K562 (cell line): ENCODE measurements around the gene KNSTRN. TPM values are rescaled to one million over a fixed set of nuclear protein-coding genes. Genes with fewer than 3 reads are reported as not detected.

Source experiments
- BDP1 ChIP-seq: IDR thresholded peaks from 3 replicates; pipeline ENCODE4 v1.6.1; 2011; ENCODE audit not compliant: insufficient read length, insufficient read depth
- BRD9 ChIP-seq: fragments of 450-650 bp; IDR thresholded peaks from 2 replicates; pipeline ENCODE4 v1.6.1; 2018; ENCODE audit warnings: low read depth; ENCODE audit not compliant: partially characterized antibody
- ELF1 ChIP-seq: fragments of 200-800 bp; sonication (Bioruptor generic); IDR thresholded peaks from 2 replicates; pipeline ENCODE4 v1.6.1; 2016; ENCODE audit warnings: missing genetic modification characterization, missing compliant biosample characterization
- ESRRB ChIP-seq: fragments of 250-450 bp; sonication (Bioruptor Pico); IDR thresholded peaks from 2 replicates; pipeline ENCODE4 v1.5.0; 2020; ENCODE audit warnings: mild to moderate bottlenecking, moderate library complexity, borderline replicate concordance
- GTF3C2 ChIP-seq: IDR thresholded peaks from 3 replicates; pipeline ENCODE4 v1.6.1; 2011; ENCODE audit warnings: borderline replicate concordance, mild to moderate bottlenecking, moderate library complexity; ENCODE audit not compliant: insufficient read length; ENCODE audit errors: extremely low read depth
- HMBOX1 ChIP-seq: sonication (generic); IDR thresholded peaks from 2 replicates; pipeline ENCODE4 v1.6.1; 2016
- MLX ChIP-seq, 2 experiments: fragments of 450-650 bp in 1 of 2; sonication (generic) in 1 of 2; formaldehyde crosslinking; conservative IDR thresholded peaks; 2 replicates each; pipeline versions ENCODE4 v1.4.0 to v1.8.1; 2020 to 2022; ENCODE audit warnings: mild to moderate bottlenecking in 1 of 2, missing genetic modification reagents in 1 of 2
- MTA1 ChIP-seq: fragments of 450-650 bp; IDR thresholded peaks from 2 replicates; pipeline ENCODE4 v1.6.1; 2017; ENCODE audit warnings: borderline replicate concordance
- NFIX ChIP-seq: fragments of 250-450 bp; sonication (Bioruptor Pico); IDR thresholded peaks from 2 replicates; pipeline ENCODE4 v1.4.0; 2020; ENCODE audit warnings: low read depth, mild to moderate bottlenecking, moderate library complexity
- PBX2 ChIP-seq, 2 experiments: IDR thresholded peaks in 1 of 2; conservative IDR thresholded peaks in 1 of 2; 2 replicates each; pipeline ENCODE4 v1.6.1; 2016; ENCODE audit warnings: low read depth in 2 of 2, mild to moderate bottlenecking in 1 of 2, missing compliant biosample characterization in 1 of 2, missing genetic modification characterization in 1 of 2, moderate library complexity in 1 of 2
- SPI1 ChIP-seq: IDR thresholded peaks from 2 replicates; pipeline ENCODE4 v1.6.1; 2011; ENCODE audit warnings: low read depth, low read length, control low read depth, borderline replicate concordance
- SRSF9 ChIP-seq: fragments of 200-400 bp; formaldehyde crosslinking; IDR thresholded peaks from 2 replicates; pipeline ENCODE4 v1.6.1; 2017; ENCODE audit warnings: low read depth, low read length, borderline replicate concordance
- TBL1XR1 ChIP-seq, 2 experiments: IDR thresholded peaks; 2 replicates each; pipeline ENCODE4 v1.6.1; 2012; ENCODE audit warnings: improper control_type of control experiment in 2 of 2, low read length in 2 of 2, mild to moderate bottlenecking in 1 of 2
- ZBTB1 ChIP-seq: sonication (generic); formaldehyde crosslinking; IDR thresholded peaks from 2 replicates; pipeline ENCODE4 v1.8.1; 2023; ENCODE audit warnings: missing genetic modification reagents, low read depth, mild to moderate bottlenecking, borderline replicate concordance
- ZNF134 ChIP-seq: fragments of 250-450 bp; sonication (Bioruptor Pico); conservative IDR thresholded peaks from 2 replicates; pipeline ENCODE4 v1.4.0; 2020
- ZNF184 ChIP-seq: sonication (generic); formaldehyde crosslinking; IDR thresholded peaks from 2 replicates; pipeline ENCODE4 v1.5.0; 2020; ENCODE audit warnings: missing genetic modification reagents
- ZNF445 ChIP-seq: fragments of 250-450 bp; sonication (Bioruptor Pico); IDR thresholded peaks from 2 replicates; pipeline ENCODE4 v1.4.0; 2020; ENCODE audit warnings: low read depth, mild to moderate bottlenecking, moderate library complexity
- polyA plus RNA-seq, 8 experiments: library from polyadenylated mRNA; depleted of rRNA in 4 of 8; stranded (reverse) in 5 of 8; unstranded in 3 of 8; fragments of >200 nt; fragmentation: Nextera tagmentation in 2 of 8; fragmentation: Illumina TruSeq in 1 of 8; extraction: Ambion mirVana in 2 of 8; extraction: Trizol in 1 of 8; gene quantifications; 2 replicates each; pipeline versions ENCODE4 v1.2.1 to v1.2.3, GENCODE V29; 2011 to 2014; ENCODE audit warnings: inconsistent platforms in 1 of 8, missing spikeins in 1 of 8
- total RNA-seq, 7 experiments: library from RNA; depleted of rRNA in 6 of 7; stranded (reverse); fragments of >200 nt in 6 of 7; fragmentation: Illumina TruSeq in 2 of 7; extraction: Trizol in 2 of 7; gene quantifications; 2 replicates each; pipeline versions ENCODE4 v1.2.1 to v1.2.3, GENCODE V29; 2011 to 2021; ENCODE audit warnings: low replicate concordance in 1 of 7

Gene KNSTRN
- total and polyA plus RNA-seq, 9 of the 15 experiments (the other 6 are each of a cell fraction or from before 2014, with no cell fraction given) = 48.7 to 88.2 (median 66.3) TPM

- TF ChIP-seq PBX2 (CRISPR knock-in tag; IDR thresholded peaks at IDR 0.05; ENCODE audit: low read depth) (peak; percentile 65; the same call in 1 of the 2 replicates), PBX2 (tag; conservative IDR thresholded peaks at IDR 0.05; ENCODE audit: low read depth) (peak; percentile 97), ZNF445 (no peak), ZNF184 (CRISPR knock-in tag) (no peak), SRSF9 (no peak), MTA1 (no peak), GTF3C2 (no peak), NFIX (CRISPR knock-in tag) (no peak), HMBOX1 (no peak), TBL1XR1 (IDR thresholded peaks at IDR 0.05; ENCODE audit: low read length in 2 of 2) (no peak), MLX (CRISPR knock-in tag; conservative IDR thresholded peaks at IDR 0.05) (no peak), SPI1 (no peak), ELF1 (tag) (no peak), ESRRB (CRISPR knock-in tag) (no peak), ZNF134 (no peak), BDP1 (no peak), ZBTB1 (CRISPR knock-in tag) (no peak), BRD9 (no peak)
Observed at GRCh38 chr15:40430271-40430805, 47.8 kb downstream of the KNSTRN start (continued).
